Esophagus muscularis mucosa (tissue), 4 donors: ENCODE measurements around the gene TMEM243. TPM values are rescaled to one million over a fixed set of nuclear protein-coding genes. Genes with fewer than 3 reads are reported as not detected.

ENCODE experiments used
- DNase-seq: peaks from one replicate; pipeline ENCODE4 v3.0.0-alpha.2; 2017; ENCODE audit errors: extremely low spot score
- H3K27ac ChIP-seq, 4 donors: fragments of 200-600 bp; sonication (generic); replicated peaks in 1 of 4; 1 replicate in 3 of 4; 2 replicates in 1 of 4; pipeline ENCODE4 v1.5.1; 2016 to 2019; ENCODE audit warnings: mild to moderate bottlenecking in 1 of 4
- H3K27me3 ChIP-seq, 4 donors: fragments of 200-600 bp; sonication (generic); one replicate each; pipeline versions ENCODE4 v1.5.1 to v1.6.0; 2016 to 2019
- H3K36me3 ChIP-seq, 4 donors: fragments of 200-600 bp; sonication (generic); one replicate each; pipeline ENCODE4 v1.5.1; 2016 to 2019
- H3K4me1 ChIP-seq, 4 donors: fragments of 200-600 bp; sonication (generic); one replicate each; pipeline ENCODE4 v1.5.1; 2016 to 2019
- H3K4me3 ChIP-seq, 4 donors: fragments of 200-600 bp; sonication (generic); 1 replicate in 2 of 4; 2 replicates in 2 of 4; pipeline ENCODE4 v1.5.1; 2016 to 2019; ENCODE audit warnings: mild to moderate bottlenecking in 4 of 4, moderate library complexity in 1 of 4
- H3K9me3 ChIP-seq, 4 donors: fragments of 200-600 bp; sonication (generic); 1 replicate in 3 of 4; 2 replicates in 1 of 4; pipeline ENCODE4 v1.5.1; 2016 to 2019
- EP300 ChIP-seq: sonication (generic); formaldehyde crosslinking; IDR thresholded peaks from one replicate; pipeline ENCODE4 v1.6.1; 2017; ENCODE audit warnings: antibody characterized with exemption
- POLR2A ChIP-seq: fragments of 450-650 bp; IDR thresholded peaks from one replicate; pipeline ENCODE4 v1.6.1; 2017; ENCODE audit warnings: antibody characterized with exemption, moderate library complexity, mild to moderate bottlenecking, low read depth
- POLR2AphosphoS5 ChIP-seq, 2 donors: sonication (generic); formaldehyde crosslinking; IDR thresholded peaks; one replicate each; pipeline ENCODE4 v1.6.1; 2017; ENCODE audit warnings: antibody characterized with exemption in 2 of 2
- WGBS: methylation state at CpG from one replicate; pipeline ENCODE4 v1.1.5; 2018; 5-methylcytosine and 5-hydroxymethylcytosine counted together
- intact Hi-C: fragments of 100-400 bp; cut with DNase I; formaldehyde crosslinking; loops from one replicate; pipeline ENCODE4 v1.15.1; 2023
- total RNA-seq, 4 donors: library from RNA; depleted of rRNA; stranded (reverse); fragments of >200 nt; gene quantifications; one replicate each; pipeline versions ENCODE4 v1.1.0 to v1.2.1, GENCODE V29; 2016
- TF ChIP-seq, protein P1 (sequence below), 3 experiments: fragments of 200-600 bp in 2 of 3; fragments of 450-650 bp in 1 of 3; sonication (generic) in 2 of 3; IDR thresholded peaks; one replicate each; pipeline ENCODE4 v1.5.1; 2017 to 2019; ENCODE audit warnings: antibody characterized with exemption in 3 of 3, mild to moderate bottlenecking in 2 of 3, moderate library complexity in 1 of 3

The TMEM243 gene
- total RNA-seq, 4 donors from 2014 or later = 15.0 to 27.9 (median 19.8) TPM

DNA sequence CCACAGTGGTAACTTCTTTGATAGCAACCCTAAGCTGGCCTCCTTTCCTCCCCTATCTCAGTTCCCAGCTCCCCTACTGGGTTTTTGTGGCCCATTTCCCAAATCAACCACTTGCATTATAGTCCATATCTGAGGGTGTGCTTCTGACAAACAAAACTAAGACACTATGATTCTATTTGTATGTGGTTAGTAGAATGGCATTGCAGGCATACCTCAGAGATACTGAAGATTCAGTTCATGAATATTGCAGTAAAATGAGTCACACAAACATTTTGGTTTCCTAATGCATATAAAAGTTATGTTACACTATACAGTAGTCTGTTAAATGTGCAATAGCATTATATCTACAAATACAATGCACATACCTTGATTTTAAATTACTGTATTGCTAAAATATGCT, 15.4 kb upstream of the TMEM243 start:
- Histone ChIP-seq H3K36me3 (no peaks in the 10 kb centered on the region), H3K4me1 (peaks cover 0 to 13% (median 12%) of the 10 kb centered on the region in 4 donors), H3K27me3 (no peaks in the 10 kb centered on the region), H3K4me3 (no peak overlapping the region), H3K27ac (no peak overlapping the region), H3K9me3 (no peaks in the 10 kb centered on the region)
- TF ChIP-seq EP300 = no peak
- TF ChIP-seq POLR2A = no peak
- TF ChIP-seq, protein P1, sequence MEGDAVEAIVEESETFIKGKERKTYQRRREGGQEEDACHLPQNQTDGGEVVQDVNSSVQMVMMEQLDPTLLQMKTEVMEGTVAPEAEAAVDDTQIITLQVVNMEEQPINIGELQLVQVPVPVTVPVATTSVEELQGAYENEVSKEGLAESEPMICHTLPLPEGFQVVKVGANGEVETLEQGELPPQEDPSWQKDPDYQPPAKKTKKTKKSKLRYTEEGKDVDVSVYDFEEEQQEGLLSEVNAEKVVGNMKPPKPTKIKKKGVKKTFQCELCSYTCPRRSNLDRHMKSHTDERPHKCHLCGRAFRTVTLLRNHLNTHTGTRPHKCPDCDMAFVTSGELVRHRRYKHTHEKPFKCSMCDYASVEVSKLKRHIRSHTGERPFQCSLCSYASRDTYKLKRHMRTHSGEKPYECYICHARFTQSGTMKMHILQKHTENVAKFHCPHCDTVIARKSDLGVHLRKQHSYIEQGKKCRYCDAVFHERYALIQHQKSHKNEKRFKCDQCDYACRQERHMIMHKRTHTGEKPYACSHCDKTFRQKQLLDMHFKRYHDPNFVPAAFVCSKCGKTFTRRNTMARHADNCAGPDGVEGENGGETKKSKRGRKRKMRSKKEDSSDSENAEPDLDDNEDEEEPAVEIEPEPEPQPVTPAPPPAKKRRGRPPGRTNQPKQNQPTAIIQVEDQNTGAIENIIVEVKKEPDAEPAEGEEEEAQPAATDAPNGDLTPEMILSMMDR (IDR thresholded peaks at IDR 0.05) = no peak
- TF ChIP-seq POLR2AphosphoS5 (IDR thresholded peaks at IDR 0.05) = no peak
- no peak for DNase-seq
- intact Hi-C loops = loop anchor here (5.0 kb wide), 1 partner anchor 308 kb away; no protein-coding TSS in a partner anchor

DNA sequence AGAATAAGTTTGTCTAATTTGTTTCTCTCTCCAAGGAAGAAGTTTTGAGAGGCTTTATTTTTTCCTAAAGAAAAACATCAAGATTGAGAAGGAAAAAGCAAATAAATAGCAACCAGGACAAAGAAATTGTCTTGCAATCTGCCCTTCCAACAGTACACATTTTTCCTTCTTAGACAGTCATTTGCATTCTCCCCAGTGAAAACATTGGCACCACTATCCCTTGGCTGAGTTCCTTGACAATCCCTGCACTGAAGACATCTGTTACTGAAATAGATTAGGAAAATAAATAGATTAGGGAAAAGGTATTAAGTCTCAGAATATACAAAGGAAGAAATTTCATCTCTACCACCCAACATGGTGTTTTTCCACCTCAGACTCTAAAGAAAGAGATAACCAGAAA, 12.2 kb upstream of the TMEM243 start:
- TF ChIP-seq EP300 (no peak), POLR2AphosphoS5 (IDR thresholded peaks at IDR 0.05) (no peak), POLR2A (no peak)
- TF ChIP-seq, protein P1 (IDR thresholded peaks at IDR 0.05) = no peak
- Histone ChIP-seq H3K27ac (no peak overlapping the region), H3K4me1 (peaks cover 0 to 13% (median 12%) of the 10 kb centered on the region in 4 donors), H3K9me3 (no peaks in the 10 kb centered on the region), H3K27me3 (no peaks in the 10 kb centered on the region), H3K4me3 (no peak overlapping the region), H3K36me3 (no peaks in the 10 kb centered on the region)
- no peak for DNase-seq
- intact Hi-C loops = no loop called here

DNA sequence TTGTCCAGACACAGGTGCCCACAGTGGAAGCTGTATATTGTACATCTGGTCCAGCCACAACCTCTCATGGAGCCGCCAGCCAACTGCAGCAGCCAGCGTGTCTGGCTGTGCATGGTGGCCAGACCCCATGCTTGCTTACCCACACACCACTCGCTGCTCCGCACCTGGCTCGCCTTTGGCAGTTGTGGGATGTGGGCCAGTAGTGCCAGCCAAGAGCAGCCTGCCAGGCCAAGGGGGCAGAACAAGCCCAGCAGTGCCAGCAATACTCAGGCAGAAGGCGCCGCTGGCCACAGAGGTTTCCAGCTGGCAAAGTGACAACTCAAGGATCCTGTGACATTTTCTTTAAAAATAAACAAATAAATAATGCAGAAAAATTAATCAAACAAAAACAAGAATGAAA, 11.7 kb upstream of the TMEM243 start:
- TF ChIP-seq EP300 = no peak
- Histone ChIP-seq H3K27ac (no peak overlapping the region), H3K4me1 (peaks cover 0 to 13% (median 12%) of the 10 kb centered on the region in 4 donors), H3K36me3 (no peaks in the 10 kb centered on the region), H3K9me3 (no peaks in the 10 kb centered on the region), H3K27me3 (no peaks in the 10 kb centered on the region), H3K4me3 (no peak overlapping the region)
- 50% methylated on average over 2 of the region's 7 CpGs for WGBS
- DNase-seq = no peak
- intact Hi-C loops = no loop called here

DNA sequence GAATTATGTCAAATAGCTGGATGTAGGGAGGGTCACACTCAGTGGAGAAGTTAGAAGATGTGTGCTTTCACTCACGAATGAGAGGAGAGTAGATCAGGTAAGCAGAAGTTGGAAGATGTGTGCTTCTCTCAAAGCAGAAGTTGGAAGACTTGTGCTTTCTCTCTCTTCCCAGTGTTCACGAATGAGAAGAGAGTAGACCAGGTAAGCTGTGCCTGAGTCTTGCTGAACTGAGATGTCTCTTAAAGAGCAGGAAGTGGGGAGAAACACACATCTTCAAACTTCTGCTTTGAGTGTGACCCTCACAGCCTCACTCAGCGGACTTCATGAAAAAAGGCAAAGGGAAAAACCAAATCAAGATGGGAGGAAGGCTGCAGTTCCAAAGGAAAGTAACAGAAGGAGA, 7.0 kb upstream of the TMEM243 start:
- Histone ChIP-seq H3K27me3 (no peaks in the 10 kb centered on the region), H3K4me1 (peaks cover 0 to 7% (median 6%) of the 10 kb centered on the region in 4 donors), H3K36me3 (no peaks in the 10 kb centered on the region), H3K4me3 (no peak overlapping the region), H3K9me3 (no peaks in the 10 kb centered on the region), H3K27ac (no peak overlapping the region)
- 70% methylated on average over 3 of the region's 3 CpGs for WGBS
- no peak for DNase-seq
- TF ChIP-seq, protein P1 (IDR thresholded peaks at IDR 0.05) = no peak
- TF ChIP-seq POLR2A (no peak), POLR2AphosphoS5 (IDR thresholded peaks at IDR 0.05) (no peak), EP300 (no peak)
- intact Hi-C loops = loop anchor here (10.0 kb wide), 1 partner anchor 118 kb away; the partner anchor contains the start of gene CROT

DNA sequence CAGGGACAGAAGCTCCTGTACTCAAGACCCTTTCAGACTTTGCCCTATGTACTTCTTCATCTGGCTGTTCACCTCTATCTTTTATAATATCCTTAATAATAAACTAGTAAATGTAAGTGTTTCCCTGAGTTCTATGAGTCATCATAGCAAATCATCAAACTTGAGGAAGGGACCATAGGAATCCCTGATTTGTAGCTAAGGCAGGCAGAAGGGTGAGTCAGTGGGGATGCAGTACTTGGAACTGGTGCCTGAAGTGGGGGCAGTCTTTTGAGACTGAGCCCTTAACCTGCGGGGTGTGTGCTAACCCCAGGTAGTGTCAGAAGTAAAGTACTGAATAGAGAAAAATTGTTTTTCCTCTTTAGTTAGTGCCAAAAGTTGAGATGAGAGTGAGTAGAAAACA, 6.2 kb upstream of the TMEM243 start:
- no peak for DNase-seq
- 74% methylated on average over 1 of the region's 1 CpG for WGBS
- no peak overlapping the region for H3K4me3 ChIP-seq
- peaks cover 0 to 7% (median 6%) of the 10 kb centered on the region in 4 donors for H3K4me1 ChIP-seq
- no peaks in the 10 kb centered on the region for H3K27me3 ChIP-seq
- H3K36me3 ChIP-seq = no peaks in the 10 kb centered on the region
- intact Hi-C loops = loop anchor here (10.0 kb wide), 1 partner anchor 119 kb away; the partner anchor contains the start of gene CROT
- H3K27ac ChIP-seq = no peak overlapping the region
- TF ChIP-seq POLR2A (no peak), EP300 (no peak), POLR2AphosphoS5 (IDR thresholded peaks at IDR 0.05) (no peak)
- TF ChIP-seq, protein P1 (IDR thresholded peaks at IDR 0.05) = no peak
- H3K9me3 ChIP-seq = no peaks in the 10 kb centered on the region
